BLaER1 treated with 17β-estradiol and CSF1 and Interleukin-3, amounts not matched to agents 10 nM and 100 nM (cell line): Measurements from ENCODE around the gene MRPL32.
"Not testable (repeated sequence)": the region's sequence is repeated elsewhere in the genome, so short reads cannot be mapped to it uniquely, and the experiment has no call there.

ENCODE experiments used
- H3K27ac ChIP-seq, 11 experiments: shearing (Covaris generic); formaldehyde crosslinking; 2 replicates each; pipeline ENCODE4 v1.8.1; 2022
- H3K27me3 ChIP-seq, 11 experiments: shearing (Covaris generic); formaldehyde crosslinking; 2 replicates each; pipeline ENCODE4 v1.8.1; 2022
- H3K36me3 ChIP-seq, 11 experiments: shearing (Covaris generic); formaldehyde crosslinking; 2 replicates each; pipeline ENCODE4 v1.8.1; 2022
- H3K4me1 ChIP-seq, 10 experiments: shearing (Covaris generic); formaldehyde crosslinking; 2 replicates each; pipeline ENCODE4 v1.8.1; 2022
- H3K4me2 ChIP-seq, 11 experiments: shearing (Covaris generic); formaldehyde crosslinking; 2 replicates each; pipeline ENCODE4 v1.8.1; 2022
- H3K4me3 ChIP-seq, 10 experiments: shearing (Covaris generic); formaldehyde crosslinking; 2 replicates each; pipeline ENCODE4 v1.8.1; 2022
- H3K9ac ChIP-seq, 11 experiments: shearing (Covaris generic); formaldehyde crosslinking; 2 replicates each; pipeline ENCODE4 v1.8.1; 2022
- H3K9me3 ChIP-seq, 11 experiments: shearing (Covaris generic); formaldehyde crosslinking; replicated peaks in 1 of 11; 2 replicates each; pipeline ENCODE4 v1.8.1; 2022
- H4K20me1 ChIP-seq, 11 experiments: shearing (Covaris generic); formaldehyde crosslinking; 2 replicates each; pipeline ENCODE4 v1.8.1; 2022
- Cebpa-rat ChIP-seq, 11 experiments: shearing (Covaris generic); IDR thresholded peaks; 2 replicates each; pipeline ENCODE4 v1.8.1; 2022

The MRPL32 gene

DNA sequence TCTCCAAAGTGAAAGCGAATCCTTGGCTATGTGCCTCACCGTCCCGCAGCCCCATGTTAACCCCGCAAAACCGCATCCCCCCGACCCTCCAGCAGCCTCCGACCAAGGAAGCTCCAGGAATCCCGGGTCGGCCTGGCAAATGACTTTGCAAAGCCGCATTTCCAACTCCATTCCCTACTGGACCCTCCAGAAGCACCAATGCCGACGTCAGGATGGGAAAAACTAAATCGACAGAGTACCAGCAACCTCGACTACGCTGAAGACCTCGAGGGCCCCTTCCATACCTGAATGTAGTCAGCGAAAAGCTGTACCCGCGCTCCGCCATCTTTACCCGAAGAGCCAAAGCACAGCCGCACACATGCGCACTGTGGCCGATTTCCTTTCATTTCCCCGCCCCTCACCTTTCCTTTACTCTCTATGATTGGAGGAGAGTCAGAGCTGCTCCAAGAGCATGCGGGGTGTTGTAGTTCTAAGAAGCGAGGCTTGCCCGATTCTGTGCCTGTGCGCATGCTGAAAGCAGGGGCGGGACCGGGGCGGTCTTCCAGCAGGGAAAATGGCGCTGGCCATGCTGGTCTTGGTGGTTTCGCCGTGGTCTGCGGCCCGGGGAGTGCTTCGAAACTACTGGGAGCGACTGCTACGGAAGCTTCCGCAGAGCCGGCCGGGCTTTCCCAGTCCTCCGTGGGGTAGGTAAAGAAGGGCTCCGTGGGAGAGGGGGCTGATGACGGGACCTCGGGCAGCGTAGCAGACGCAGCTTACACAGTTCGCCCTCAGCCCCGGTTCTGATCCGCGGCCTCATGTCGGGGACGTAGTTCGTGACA, at the start of gene MRPL32, which contains the start of gene PSMA2:
Gene MRPL32 (plus strand): TSS at position 543 of the 818 bp plus-strand sequence. CDS start 11 bp downstream, at position 554.
Gene PSMA2 (minus strand): TSS at position 341 of the 818 bp plus-strand sequence. CDS start 16 bp downstream, at position 325.
- H4K20me1 ChIP-seq: peaks cover 33 to 83% (median 62%) of the 10 kb centered on the region in 11 experiments; a peak in 20 of 22 replicates
- no peaks in the 10 kb centered on the region for H3K27me3 ChIP-seq
- peak within 1 kb of the TSS; percentile 80 to 96 (median 90) for H3K4me3 ChIP-seq
- H3K27ac ChIP-seq: peak within 1 kb of the TSS; percentile 73 to 97 (median 94)
- peak within 1 kb of the TSS; percentile 88 to 98 (median 94) for H3K9ac ChIP-seq
- peak within 1 kb of the TSS; percentile 87 to 98 (median 95) for H3K4me2 ChIP-seq
- no peak for TF ChIP-seq Cebpa-rat (IDR thresholded peaks at IDR 0.05)
- peaks cover 44 to 60% (median 53%) of the 10 kb centered on the region in 10 experiments for H3K4me1 ChIP-seq
- peaks cover 24 to 64% (median 33%) of the 10 kb centered on the region in 11 experiments for H3K36me3 ChIP-seq
- H3K9me3 ChIP-seq: no peaks in the 10 kb centered on the region

DNA sequence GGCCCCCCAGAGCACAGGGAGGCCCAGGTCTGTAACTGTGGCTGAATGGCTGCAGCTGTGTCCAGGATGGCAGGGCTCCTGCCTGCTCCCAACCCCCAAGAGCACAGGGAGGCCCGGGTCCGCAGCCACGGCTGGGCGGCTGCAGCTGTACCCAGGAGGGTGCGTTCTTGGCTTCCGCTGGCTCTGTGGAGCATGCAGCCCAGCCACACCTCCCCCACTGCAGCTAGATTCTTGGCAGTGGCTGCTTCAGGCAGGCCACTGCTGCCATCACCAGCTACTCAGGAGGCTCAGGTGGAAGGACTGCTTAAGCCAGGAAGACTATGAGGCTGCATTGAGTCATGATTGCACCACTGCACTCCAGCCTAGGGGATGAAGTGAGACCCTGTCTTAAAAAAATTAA, 48.2 kb upstream of the MRPL32 start:
- TF ChIP-seq Cebpa-rat (IDR thresholded peaks at IDR 0.05): peak in 4 of 11 experiments; percentile 24 to 63 (median 40); a peak in 3 of 22 replicates
- H3K4me2 ChIP-seq: peak overlapping the region; percentile 62 to 96 (median 92)
- H3K4me3 ChIP-seq: peak overlapping the region in 5 of 10 experiments; percentile 22 to 51 (median 31); a peak in 5 of 20 replicates
- H3K27me3 ChIP-seq: no peaks in the 10 kb centered on the region
- peak overlapping the region in 9 of 11 experiments; percentile 10 to 85 (median 70); a peak in 17 of 22 replicates for H3K27ac ChIP-seq
- H3K9ac ChIP-seq: peak overlapping the region in 9 of 11 experiments; percentile 35 to 69 (median 57); a peak in 16 of 22 replicates
- peaks cover 0 to 19% (median 4%) of the 10 kb centered on the region in 11 experiments; a peak in 10 of 22 replicates for H3K9me3 ChIP-seq
- H3K36me3 ChIP-seq: peaks cover 0 to 10% (median 0%) of the 10 kb centered on the region in 11 experiments; a peak in 1 of 22 replicates
- no peaks in the 10 kb centered on the region for H4K20me1 ChIP-seq
- peaks cover 26 to 69% (median 61%) of the 10 kb centered on the region in 10 experiments for H3K4me1 ChIP-seq

DNA sequence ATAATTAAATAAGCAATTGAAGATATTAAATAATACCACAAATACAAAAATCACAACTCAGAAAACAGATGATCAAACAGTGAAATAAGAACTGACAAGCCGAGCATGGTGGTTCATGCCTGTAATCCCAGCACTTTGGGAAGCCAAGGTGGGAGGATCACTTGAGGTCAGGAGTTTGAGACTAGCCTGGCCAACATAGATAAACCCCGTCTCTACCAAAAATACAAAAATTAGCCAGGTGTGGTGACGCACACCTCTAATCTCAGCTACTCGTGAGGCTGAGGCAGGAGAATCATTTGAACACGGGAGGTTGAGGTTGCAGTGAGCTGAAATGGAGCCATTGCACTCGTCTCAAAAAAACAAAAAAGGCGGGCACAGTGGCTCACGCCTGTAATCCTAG, 47.0 kb upstream of the MRPL32 start:
- H4K20me1 ChIP-seq, H3K27me3 ChIP-seq, H3K9ac ChIP-seq, H3K4me3 ChIP-seq, H3K36me3 ChIP-seq: not testable (repeated sequence)
- Histone ChIP-seq H3K4me2 (peak overlapping the region in 8 of 11 experiments; percentile 11 to 95 (median 20); a peak in 9 of 22 replicates), H3K27ac (peak overlapping the region in 4 of 11 experiments; percentile 48 to 85 (median 55); a peak in 8 of 22 replicates), H3K9me3 (peaks cover 0 to 19% (median 4%) of the 10 kb centered on the region in 11 experiments; a peak in 10 of 22 replicates), H3K4me1 (peaks cover 36 to 81% (median 68%) of the 10 kb centered on the region in 10 experiments)

- Histone ChIP-seq H3K9me3 (peaks cover 0 to 19% (median 4%) of the 10 kb centered on the region in 11 experiments; a peak in 10 of 22 replicates), H3K27me3 (no peaks in the 10 kb centered on the region), H3K4me2 (peak overlapping the region; percentile 20 to 97 (median 91); a peak in 19 of 22 replicates), H4K20me1 (no peaks in the 10 kb centered on the region), H3K36me3 (peaks cover 0 to 10% (median 0%) of the 10 kb centered on the region in 11 experiments; a peak in 1 of 22 replicates), H3K9ac (peak overlapping the region in 3 of 11 experiments; percentile 18 to 43 (median 37); a peak in 3 of 22 replicates), H3K4me3 (no peak overlapping the region), H3K27ac (peak overlapping the region in 7 of 11 experiments; percentile 1 to 85 (median 35); a peak in 8 of 22 replicates), H3K4me1 (peaks cover 36 to 83% (median 75%) of the 10 kb centered on the region in 10 experiments)
- TF ChIP-seq Cebpa-rat (IDR thresholded peaks at IDR 0.05): no peak
Observed at GRCh38 chr7:42886129-42886528, 46.0 kb upstream of the MRPL32 start.

- peaks cover 0 to 10% (median 0%) of the 10 kb centered on the region in 11 experiments; a peak in 1 of 22 replicates for H3K36me3 ChIP-seq
- H3K4me2 ChIP-seq: peak overlapping the region; percentile 78 to 97 (median 92); a peak in 21 of 22 replicates
- peaks cover 36 to 82% (median 71%) of the 10 kb centered on the region in 10 experiments for H3K4me1 ChIP-seq
- peak overlapping the region in 4 of 11 experiments; percentile 35 to 90 (median 74); a peak in 3 of 22 replicates for H3K27ac ChIP-seq
- peak overlapping the region in 8 of 10 experiments; percentile 65 to 74 (median 69); a peak in 10 of 20 replicates for H3K4me3 ChIP-seq
- no peaks in the 10 kb centered on the region for H4K20me1 ChIP-seq
- H3K9me3 ChIP-seq: peaks cover 0 to 14% (median 2%) of the 10 kb centered on the region in 11 experiments; a peak in 10 of 22 replicates
- peak overlapping the region in 4 of 11 experiments; percentile 7 to 82 (median 26); a peak in 5 of 22 replicates for H3K9ac ChIP-seq
- H3K27me3 ChIP-seq: no peaks in the 10 kb centered on the region
- TF ChIP-seq Cebpa-rat (IDR thresholded peaks at IDR 0.05): no peak
Observed at GRCh38 chr7:42886893-42887505, 45.2 kb upstream of the MRPL32 start.

- H3K36me3 ChIP-seq: 0 out of 22 replicates have a peak, but pooled peaks cover 0 to 4% (median 0%) of the 10 kb centered on the region in 11 experiments
- H3K9ac ChIP-seq: no peak overlapping the region
- peak overlapping the region in 4 of 11 experiments; percentile 17 to 33 (median 22); a peak in 7 of 22 replicates for H3K4me2 ChIP-seq
- no peak overlapping the region for H3K4me3 ChIP-seq
- peaks cover 10 to 26% (median 17%) of the 10 kb centered on the region in 10 experiments for H3K4me1 ChIP-seq
- H3K27ac ChIP-seq: peak overlapping the region in 1 of 11 experiments; percentile 12; a peak in 1 of 22 replicates
- H3K27me3 ChIP-seq: no peaks in the 10 kb centered on the region
- H4K20me1 ChIP-seq: no peaks in the 10 kb centered on the region
- TF ChIP-seq Cebpa-rat (IDR thresholded peaks at IDR 0.05): no peak
- H3K9me3 ChIP-seq: peaks cover 8 to 24% (median 12%) of the 10 kb centered on the region in 11 experiments; a peak in 16 of 22 replicates
Observed at GRCh38 chr7:42893346-42894240, 38.6 kb upstream of the MRPL32 start.

GRCh38 chr7:42900842-42901241, 31.3 kb upstream of the MRPL32 start:
- no peak for TF ChIP-seq Cebpa-rat (IDR thresholded peaks at IDR 0.05)
- H3K27me3 ChIP-seq: no peaks in the 10 kb centered on the region

More at GRCh38 chr7:42900842-42901241, 31.3 kb upstream of the MRPL32 start:
- H3K9me3 ChIP-seq: peaks cover 0 to 4% (median 0%) of the 10 kb centered on the region in 11 experiments; a peak in 1 of 22 replicates
- peaks cover 0 to 9% (median 5%) of the 10 kb centered on the region in 10 experiments; a peak in 6 of 20 replicates for H3K4me1 ChIP-seq
- H4K20me1 ChIP-seq: no peaks in the 10 kb centered on the region
- H3K4me2 ChIP-seq: no peak overlapping the region
- H3K27ac ChIP-seq: no peak overlapping the region
- no peak overlapping the region for H3K4me3 ChIP-seq
- no peaks in the 10 kb centered on the region for H3K36me3 ChIP-seq
- no peak overlapping the region for H3K9ac ChIP-seq
